Fibroblast of the aortic adventitia (primary cell): Measurements from ENCODE around the gene STK24. TPM values are rescaled to one million over a fixed set of nuclear protein-coding genes. Genes with fewer than 3 reads are reported as not detected.
"Not testable (repeated sequence)": the region's sequence is repeated elsewhere in the genome, so short reads cannot be mapped to it uniquely, and the experiment has no call there.

Source experiments
- DNase-seq: peaks from one replicate; pipeline ENCODE4 v3.0.0-alpha.2; 2010; ENCODE audit warnings: low read depth
- H3K4me3 ChIP-seq: 2 replicates; pipeline ENCODE4 v1.5.1; 2011; ENCODE audit warnings: low read depth, mild to moderate bottlenecking, control low read depth, low read length, moderate library complexity
- CTCF ChIP-seq: IDR thresholded peaks from 2 replicates; pipeline ENCODE4 v1.5.1; 2011; ENCODE audit warnings: mild to moderate bottlenecking, low read length, control low read depth, inconsistent platforms; ENCODE audit not compliant: insufficient read depth
- total RNA-seq: library from RNA; depleted of rRNA; stranded (reverse); fragments of >200 nt; gene quantifications from 2 replicates; pipeline ENCODE4 v1.2.3, GENCODE V29; 2012; ENCODE audit warnings: low replicate concordance

STK24 gene
- total RNA-seq, 1 donor: 64.0 TPM

- DNase-seq: no peak
- TF ChIP-seq CTCF: no peak
These were observed 161.4 kb downstream of the STK24 start for GRCh38 chr13:98415326-98416070.

GRCh38 chr13:98413796-98414195, 163.1 kb downstream of the STK24 start:
- no peak for DNase-seq
- H3K4me3 ChIP-seq: no peak overlapping the region
- no peak for TF ChIP-seq CTCF

More at GRCh38 chr13:98415326-98416070, 161.4 kb downstream of the STK24 start:
- no peak overlapping the region for H3K4me3 ChIP-seq

GRCh38 chr13:98413278-98413677, 163.6 kb downstream of the STK24 start:
- DNase-seq, H3K4me3 ChIP-seq: not testable (repeated sequence)

GRCh38 chr13:98411617-98412265, 165.2 kb downstream of the STK24 start:
- no peak overlapping the region for H3K4me3 ChIP-seq
- no peak for TF ChIP-seq CTCF
- peak; percentile 4 for DNase-seq

- no peak overlapping the region for H3K4me3 ChIP-seq
- no peak for DNase-seq
- no peak for TF ChIP-seq CTCF
These were observed 165.9 kb downstream of the STK24 start for GRCh38 chr13:98411013-98411412.

- DNase-seq: no peak
- TF ChIP-seq CTCF: no peak
- H3K4me3 ChIP-seq: no peak overlapping the region
These were observed 166.3 kb downstream of the STK24 start for GRCh38 chr13:98410612-98411011.

GRCh38 chr13:98409281-98409680, 167.6 kb downstream of the STK24 start:
- no peak for DNase-seq
- no peak for TF ChIP-seq CTCF
- H3K4me3 ChIP-seq: no peak overlapping the region
